ENCODE results near the gene DEDD2. TPM values are rescaled to one million over a fixed set of nuclear protein-coding genes. Genes with fewer than 3 reads are reported as not detected.

Gene DEDD2
- total RNA-seq, 1 experiment from 2014 or later, result 34.4 TPM

DNA sequence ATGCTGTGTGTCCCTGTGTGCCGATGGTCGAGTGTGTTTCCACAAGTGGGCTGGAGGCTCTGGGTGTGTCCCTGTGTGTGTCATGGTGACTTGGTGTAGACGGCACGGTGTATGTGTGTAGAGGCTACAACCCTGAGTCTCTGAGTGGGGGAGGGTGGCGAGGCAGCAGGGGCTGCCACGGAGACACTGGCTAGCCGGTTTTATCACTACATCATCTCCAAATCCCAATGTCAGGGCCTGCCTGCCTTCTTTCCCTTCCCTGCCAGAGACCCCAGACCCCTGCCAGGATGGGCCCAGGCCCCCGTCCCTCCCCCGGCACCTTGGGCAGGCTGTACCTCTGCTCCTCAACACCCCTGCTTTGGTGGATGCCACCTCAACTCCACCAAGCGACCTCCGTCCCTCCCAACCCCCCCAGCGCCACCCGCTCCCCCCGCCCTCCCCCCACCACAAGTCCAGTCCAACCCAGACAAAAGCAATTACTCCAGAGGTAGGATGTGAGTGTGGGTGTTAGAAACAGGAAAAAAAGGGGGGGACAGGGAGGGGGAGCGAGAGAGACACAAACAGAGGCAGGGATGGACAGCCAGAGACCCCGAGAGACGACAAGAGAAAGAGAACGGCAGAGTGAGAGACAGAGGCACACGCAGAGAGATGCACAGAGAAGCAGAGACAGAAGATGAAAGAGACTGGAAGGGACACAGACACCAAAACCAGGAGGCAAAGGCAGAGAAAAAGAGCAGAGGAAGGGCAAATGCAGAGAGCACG, 63.6 kb downstream of the DEDD2 start:
- POLR2A ChIA-PET (ENCODE audit: unreplicated experiment), result no interaction called here
- no peak overlapping the region for H3K9ac ChIP-seq (ENCODE audit: low read length)
- H3K4me2 ChIP-seq (ENCODE audit: low read length), result no peak overlapping the region
- CTCF ChIA-PET, result no interaction called here
- no peak overlapping the region for H3K4me3 ChIP-seq (ENCODE audit: low read length)
- H3K36me3 ChIP-seq (ENCODE audit: low read depth, low read length), result no peaks in the 10 kb centered on the region
- no peak overlapping the region for H2AFZ ChIP-seq (ENCODE audit: low read length)
- no peaks in the 10 kb centered on the region for H3K9me3 ChIP-seq (ENCODE audit: low read length)
- H3K27ac ChIP-seq (ENCODE audit: low read length), result no peak overlapping the region
- H4K20me1 ChIP-seq (ENCODE audit: low read length), result no peaks in the 10 kb centered on the region
- no peaks in the 10 kb centered on the region for H3K79me2 ChIP-seq (ENCODE audit: low read length)
- no TSS peak for BruUV-seq (replicated peaks)
- TF ChIP-seq, protein P1, sequence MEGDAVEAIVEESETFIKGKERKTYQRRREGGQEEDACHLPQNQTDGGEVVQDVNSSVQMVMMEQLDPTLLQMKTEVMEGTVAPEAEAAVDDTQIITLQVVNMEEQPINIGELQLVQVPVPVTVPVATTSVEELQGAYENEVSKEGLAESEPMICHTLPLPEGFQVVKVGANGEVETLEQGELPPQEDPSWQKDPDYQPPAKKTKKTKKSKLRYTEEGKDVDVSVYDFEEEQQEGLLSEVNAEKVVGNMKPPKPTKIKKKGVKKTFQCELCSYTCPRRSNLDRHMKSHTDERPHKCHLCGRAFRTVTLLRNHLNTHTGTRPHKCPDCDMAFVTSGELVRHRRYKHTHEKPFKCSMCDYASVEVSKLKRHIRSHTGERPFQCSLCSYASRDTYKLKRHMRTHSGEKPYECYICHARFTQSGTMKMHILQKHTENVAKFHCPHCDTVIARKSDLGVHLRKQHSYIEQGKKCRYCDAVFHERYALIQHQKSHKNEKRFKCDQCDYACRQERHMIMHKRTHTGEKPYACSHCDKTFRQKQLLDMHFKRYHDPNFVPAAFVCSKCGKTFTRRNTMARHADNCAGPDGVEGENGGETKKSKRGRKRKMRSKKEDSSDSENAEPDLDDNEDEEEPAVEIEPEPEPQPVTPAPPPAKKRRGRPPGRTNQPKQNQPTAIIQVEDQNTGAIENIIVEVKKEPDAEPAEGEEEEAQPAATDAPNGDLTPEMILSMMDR (conservative IDR thresholded peaks at IDR 0.05; ENCODE audit: low read depth, low read length), result no peak
- TF ChIP-seq EZH2 (IDR thresholded peaks at IDR 0.05; ENCODE audit: low read length, unreplicated experiment) (no peak), EZH2phosphoT487 (IDR thresholded peaks at IDR 0.05; ENCODE audit: borderline replicate concordance, low read length) (no peak)
- H3F3A ChIP-seq (ENCODE audit: low read length, unreplicated experiment), result no peaks in the 10 kb centered on the region
- H3K27me3 ChIP-seq (ENCODE audit: low read length), result no peaks in the 10 kb centered on the region
- no peaks in the 10 kb centered on the region for H3K9me2 ChIP-seq (replicated peaks; ENCODE audit: low read length)
- ATAC-seq (no peak), DNase-seq (no peak)
- intact Hi-C loops (cut with micrococcal nuclease), result no loop called here
- no peaks in the 10 kb centered on the region for H3K4me1 ChIP-seq (ENCODE audit: insufficient read depth, low read length)

DNA sequence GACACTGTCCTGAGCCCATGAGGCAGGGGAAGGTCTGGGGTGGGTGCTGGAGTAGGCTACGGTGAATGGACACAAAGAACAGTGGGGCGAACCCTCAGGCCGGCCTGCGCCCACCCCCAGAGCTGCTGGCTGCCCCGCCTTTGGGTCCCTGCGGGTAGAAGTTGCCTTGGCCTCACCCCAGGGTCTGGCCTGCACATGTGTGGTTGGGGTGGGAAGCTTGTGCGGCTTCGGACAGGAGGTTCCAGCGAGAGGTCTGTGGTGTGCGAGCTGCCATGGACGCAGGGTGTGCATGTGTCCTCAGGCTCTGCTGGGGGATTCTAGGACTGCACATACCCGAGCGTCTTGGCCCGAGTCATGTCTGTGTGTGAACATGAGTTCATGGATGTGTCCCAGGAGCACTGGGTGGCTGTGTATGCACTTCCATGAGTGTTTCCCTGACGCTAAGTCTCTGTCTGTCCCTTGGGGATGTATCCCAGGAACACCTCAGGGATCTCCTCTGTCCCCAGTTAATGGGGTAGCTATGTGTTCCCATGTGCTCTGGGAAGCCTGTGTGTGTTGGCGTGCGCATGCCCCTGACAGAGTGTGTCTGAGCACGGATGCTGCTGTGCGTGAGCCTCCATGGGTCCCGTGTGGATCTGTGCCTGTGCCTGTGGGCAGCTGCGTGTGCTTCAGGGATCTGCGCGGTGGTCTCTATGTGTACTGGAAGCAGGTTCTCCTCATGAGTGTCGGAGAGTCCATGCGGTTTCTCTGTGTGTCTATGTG, 64.4 kb downstream of the DEDD2 start:
- no peaks in the 10 kb centered on the region for H3K4me1 ChIP-seq (ENCODE audit: insufficient read depth, low read length)
- no peaks in the 10 kb centered on the region for H3K36me3 ChIP-seq (ENCODE audit: low read depth, low read length)
- no peak overlapping the region for H3K9ac ChIP-seq (ENCODE audit: low read length)
- H3K9me3 ChIP-seq (ENCODE audit: low read length), result no peaks in the 10 kb centered on the region
- CTCF ChIA-PET, result no interaction called here
- TF ChIP-seq EZH2 (IDR thresholded peaks at IDR 0.05; ENCODE audit: low read length, unreplicated experiment) (no peak), EZH2phosphoT487 (IDR thresholded peaks at IDR 0.05; ENCODE audit: borderline replicate concordance, low read length) (no peak)
- TF ChIP-seq, protein P1 (conservative IDR thresholded peaks at IDR 0.05; ENCODE audit: low read depth, low read length), result no peak
- no peak overlapping the region for H3K27ac ChIP-seq (ENCODE audit: low read length)
- no peaks in the 10 kb centered on the region for H4K20me1 ChIP-seq (ENCODE audit: low read length)
- no peaks in the 10 kb centered on the region for H3F3A ChIP-seq (ENCODE audit: low read length, unreplicated experiment)
- H3K4me3 ChIP-seq (ENCODE audit: low read length), result no peak overlapping the region
- no peak overlapping the region for H2AFZ ChIP-seq (ENCODE audit: low read length)
- H3K27me3 ChIP-seq (ENCODE audit: low read length), result no peaks in the 10 kb centered on the region
- no peak for ATAC-seq
- BruUV-seq (replicated peaks), result no TSS peak
- H3K4me2 ChIP-seq (ENCODE audit: low read length), result no peak overlapping the region
- H3K79me2 ChIP-seq (ENCODE audit: low read length), result no peaks in the 10 kb centered on the region
- H3K9me2 ChIP-seq (replicated peaks; ENCODE audit: low read length), result no peaks in the 10 kb centered on the region
- intact Hi-C loops (cut with micrococcal nuclease), result no loop called here
- no peak for DNase-seq
- POLR2A ChIA-PET (ENCODE audit: unreplicated experiment), result no interaction called here
